Skeletal muscle tissue (tissue), 4 donors: ENCODE results near the gene PRPS1. TPM values are rescaled to one million over a fixed set of nuclear protein-coding genes. Genes with fewer than 3 reads are reported as not detected.
A peak's percentile ranks its signal among the peaks of the same experiment; 100 is the strongest.

Source experiments
- H3K27ac ChIP-seq: one replicate; pipeline ENCODE4 v1.7.0; 2013; ENCODE audit warnings: mild to moderate bottlenecking, low read depth, low read length, inconsistent platforms
- H3K27me3 ChIP-seq, 3 donors: one replicate each; pipeline ENCODE4 v1.7.0; 2013; ENCODE audit warnings: low read length in 3 of 3; ENCODE audit not compliant: control insufficient read depth in 3 of 3, insufficient read depth in 3 of 3
- H3K36me3 ChIP-seq, 3 donors: one replicate each; pipeline ENCODE4 v1.7.0; 2013; ENCODE audit warnings: low read length in 3 of 3; ENCODE audit not compliant: control insufficient read depth in 3 of 3, insufficient read depth in 3 of 3
- H3K4me1 ChIP-seq, 3 donors: one replicate each; pipeline ENCODE4 v1.7.0; 2013; ENCODE audit warnings: low read length in 3 of 3, mild to moderate bottlenecking in 3 of 3; ENCODE audit not compliant: control insufficient read depth in 3 of 3, insufficient read depth in 3 of 3
- H3K4me3 ChIP-seq, 3 donors: one replicate each; pipeline ENCODE4 v1.7.0; 2013; ENCODE audit warnings: low read length in 3 of 3
- H3K9ac ChIP-seq, 3 donors: one replicate each; pipeline ENCODE4 v1.7.0; 2013; ENCODE audit warnings: low read length in 3 of 3, mild to moderate bottlenecking in 3 of 3, moderate library complexity in 2 of 3, low read depth in 1 of 3
- H3K9me3 ChIP-seq, 3 donors: one replicate each; pipeline ENCODE4 v1.7.0; 2013; ENCODE audit warnings: low read length in 3 of 3; ENCODE audit not compliant: control insufficient read depth in 3 of 3
- total RNA-seq: library from RNA; depleted of rRNA; stranded (reverse); fragments of >200 nt; gene quantifications from one replicate; pipeline ENCODE4 v1.2.3, GENCODE V29; 2014
- donor health status: Osteomylitis.

PRPS1 gene
- 23.0 TPM for total RNA-seq

GRCh38 chrX:107627838-107628661 lies at the start of gene PRPS1:
Gene PRPS1, plus strand, starts transcription at chrX:107628510. Its CDS starts 119 bp downstream, at chrX:107628629.
- no peaks in the 10 kb centered on the region for H3K27me3 ChIP-seq
- peak within 1 kb of the TSS; percentile 79 to 83 (median 81) for H3K4me3 ChIP-seq
- H3K4me1 ChIP-seq, result peaks cover 0 to 8% (median 0%) of the 10 kb centered on the region in 3 donors
- H3K9ac ChIP-seq, result peak within 1 kb of the TSS; percentile 76 to 84 (median 80)
- no peaks in the 10 kb centered on the region for H3K9me3 ChIP-seq
- no peaks in the 10 kb centered on the region for H3K36me3 ChIP-seq
- peak within 1 kb of the TSS; percentile 78 for H3K27ac ChIP-seq

DNA sequence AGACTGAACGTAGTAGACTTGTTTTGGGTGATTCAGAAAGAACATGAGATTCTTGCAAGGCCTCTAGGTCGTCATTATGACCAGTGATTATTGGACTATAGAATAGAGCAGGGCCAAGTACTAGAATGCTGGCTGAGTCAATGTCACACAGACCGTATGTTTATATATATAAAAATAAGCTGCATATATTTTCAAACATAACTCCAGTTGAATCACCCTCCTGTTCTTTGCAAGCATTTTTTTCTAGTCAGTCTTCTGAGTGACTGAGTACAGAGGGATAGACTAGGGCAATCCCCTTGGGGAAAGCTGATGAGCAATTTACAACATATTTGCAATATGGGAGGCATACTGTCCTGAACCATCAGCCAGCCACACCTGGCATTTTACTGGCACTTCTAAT lies 48.4 kb upstream of the PRPS1 start:
- Histone ChIP-seq H3K36me3 (no peaks in the 10 kb centered on the region), H3K27ac (no peak overlapping the region), H3K4me3 (no peak overlapping the region), H3K9ac (no peak overlapping the region), H3K4me1 (no peaks in the 10 kb centered on the region), H3K27me3 (no peaks in the 10 kb centered on the region), H3K9me3 (no peaks in the 10 kb centered on the region)

DNA sequence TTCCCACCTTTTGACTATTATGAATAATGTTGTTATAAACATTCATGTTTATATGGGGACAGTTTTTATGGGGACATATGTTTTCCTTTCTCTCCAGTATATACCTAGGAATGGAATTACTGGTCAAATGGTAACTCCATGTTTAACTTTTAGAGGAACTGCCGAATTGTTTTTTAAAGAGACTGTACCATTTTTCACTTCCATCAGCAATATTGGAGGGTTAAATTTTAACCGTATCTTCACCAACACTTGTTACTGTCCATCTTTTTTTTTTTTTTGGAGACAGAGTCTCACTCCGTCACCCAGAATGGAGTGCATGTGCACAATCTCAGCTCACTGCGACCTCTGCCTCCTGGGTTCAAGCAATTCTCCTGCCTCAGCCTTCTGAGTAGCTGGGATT lies 46.4 kb upstream of the PRPS1 start:
- H3K4me3 ChIP-seq, result no peak overlapping the region
- H3K9ac ChIP-seq, result no peak overlapping the region
- H3K4me1 ChIP-seq, result no peaks in the 10 kb centered on the region
- no peak overlapping the region for H3K27ac ChIP-seq
- H3K9me3 ChIP-seq, result no peaks in the 10 kb centered on the region
- H3K27me3 ChIP-seq, result no peaks in the 10 kb centered on the region
- no peaks in the 10 kb centered on the region for H3K36me3 ChIP-seq

DNA sequence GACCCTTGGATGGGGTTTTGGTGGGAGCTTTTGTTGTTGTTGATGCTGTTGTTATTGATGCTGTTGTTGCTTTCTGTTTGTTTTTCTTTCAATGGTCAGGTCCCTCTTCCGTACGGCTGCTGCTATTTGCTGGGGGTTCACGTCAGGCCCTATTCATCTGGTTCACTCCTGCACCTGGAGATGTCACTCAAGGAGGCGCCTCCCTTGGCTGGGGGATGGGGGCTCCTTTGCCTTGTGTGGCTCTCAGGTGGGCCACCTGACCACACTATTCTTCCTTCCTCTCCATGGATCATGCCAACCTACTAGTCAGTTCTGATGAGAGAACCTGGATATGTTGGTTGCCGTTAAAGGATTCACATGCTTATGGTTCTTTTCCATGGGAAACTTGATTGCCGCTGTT lies 39.1 kb upstream of the PRPS1 start:
- no peaks in the 10 kb centered on the region for H3K9me3 ChIP-seq
- no peaks in the 10 kb centered on the region for H3K36me3 ChIP-seq
- H3K27me3 ChIP-seq, result no peaks in the 10 kb centered on the region
- no peak overlapping the region for H3K9ac ChIP-seq
- no peaks in the 10 kb centered on the region for H3K4me1 ChIP-seq
- H3K27ac ChIP-seq, result no peak overlapping the region
- H3K4me3 ChIP-seq, result no peak overlapping the region

DNA sequence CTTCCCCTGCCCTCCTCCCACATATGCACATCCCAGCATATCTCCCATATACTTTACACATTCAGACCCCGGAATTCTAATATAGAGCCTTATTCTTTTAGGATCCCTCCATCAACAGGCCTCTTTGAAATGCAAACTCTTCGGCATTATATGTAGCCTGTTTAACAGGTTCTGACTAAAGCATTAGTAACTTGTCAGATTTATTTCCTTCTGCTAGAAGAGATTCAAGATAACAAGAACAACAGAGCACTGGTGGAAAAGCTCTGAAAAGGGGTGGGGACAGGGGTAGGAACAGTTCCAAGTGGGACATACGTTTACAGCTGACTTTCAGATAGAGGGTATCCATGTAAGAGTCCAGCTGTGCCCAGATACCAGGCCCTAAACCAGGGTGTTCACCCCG lies 31.7 kb upstream of the PRPS1 start:
- Histone ChIP-seq H3K36me3 (no peaks in the 10 kb centered on the region), H3K4me1 (no peaks in the 10 kb centered on the region), H3K9me3 (no peaks in the 10 kb centered on the region), H3K27me3 (no peaks in the 10 kb centered on the region), H3K27ac (no peak overlapping the region), H3K4me3 (no peak overlapping the region), H3K9ac (no peak overlapping the region)

- Histone ChIP-seq H3K4me1 (no peaks in the 10 kb centered on the region), H3K36me3 (no peaks in the 10 kb centered on the region), H3K4me3 (no peak overlapping the region), H3K27ac (no peak overlapping the region), H3K27me3 (no peaks in the 10 kb centered on the region), H3K9me3 (no peaks in the 10 kb centered on the region), H3K9ac (no peak overlapping the region)
These were observed 31.0 kb upstream of the PRPS1 start for GRCh38 chrX:107597264-107597663.

- no peaks in the 10 kb centered on the region for H3K4me1 ChIP-seq
- H3K9me3 ChIP-seq, result no peaks in the 10 kb centered on the region
- H3K36me3 ChIP-seq, result no peaks in the 10 kb centered on the region
- H3K4me3 ChIP-seq, result no peak overlapping the region
- no peaks in the 10 kb centered on the region for H3K27me3 ChIP-seq
- H3K27ac ChIP-seq, result no peak overlapping the region
- H3K9ac ChIP-seq, result no peak overlapping the region
These were observed 30.5 kb upstream of the PRPS1 start for GRCh38 chrX:107597791-107598190.

GRCh38 chrX:107599450-107599861 lies 28.9 kb upstream of the PRPS1 start:
- no peaks in the 10 kb centered on the region for H3K36me3 ChIP-seq
- no peak overlapping the region for H3K9ac ChIP-seq
- H3K4me3 ChIP-seq, result no peak overlapping the region
- H3K9me3 ChIP-seq, result no peaks in the 10 kb centered on the region
- H3K4me1 ChIP-seq, result no peaks in the 10 kb centered on the region
- no peaks in the 10 kb centered on the region for H3K27me3 ChIP-seq
- no peak overlapping the region for H3K27ac ChIP-seq

DNA sequence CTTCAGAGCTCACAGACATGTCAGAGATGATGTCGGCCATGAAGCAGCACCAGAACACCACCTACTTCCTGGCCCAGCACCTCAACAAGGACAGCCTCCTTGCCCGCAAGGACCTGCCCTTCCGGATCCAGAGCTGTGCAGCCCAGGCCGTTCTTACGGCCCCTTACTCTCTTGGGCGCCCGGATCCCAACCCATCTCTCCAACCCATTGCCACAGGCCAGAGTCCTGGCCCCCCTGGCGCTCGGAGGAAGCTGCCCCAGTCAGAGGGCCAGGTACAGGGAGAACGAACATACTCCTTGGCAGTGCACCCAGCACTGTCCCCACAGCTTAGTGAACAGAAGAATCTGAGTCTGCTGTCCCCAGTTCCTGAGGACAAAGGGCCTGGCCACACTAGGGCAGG lies 27.9 kb upstream of the PRPS1 start:
- H3K9ac ChIP-seq, result no peak overlapping the region
- no peaks in the 10 kb centered on the region for H3K9me3 ChIP-seq
- H3K27me3 ChIP-seq, result no peaks in the 10 kb centered on the region
- no peak overlapping the region for H3K4me3 ChIP-seq
- no peaks in the 10 kb centered on the region for H3K36me3 ChIP-seq
- H3K4me1 ChIP-seq, result no peaks in the 10 kb centered on the region
- H3K27ac ChIP-seq, result no peak overlapping the region

DNA sequence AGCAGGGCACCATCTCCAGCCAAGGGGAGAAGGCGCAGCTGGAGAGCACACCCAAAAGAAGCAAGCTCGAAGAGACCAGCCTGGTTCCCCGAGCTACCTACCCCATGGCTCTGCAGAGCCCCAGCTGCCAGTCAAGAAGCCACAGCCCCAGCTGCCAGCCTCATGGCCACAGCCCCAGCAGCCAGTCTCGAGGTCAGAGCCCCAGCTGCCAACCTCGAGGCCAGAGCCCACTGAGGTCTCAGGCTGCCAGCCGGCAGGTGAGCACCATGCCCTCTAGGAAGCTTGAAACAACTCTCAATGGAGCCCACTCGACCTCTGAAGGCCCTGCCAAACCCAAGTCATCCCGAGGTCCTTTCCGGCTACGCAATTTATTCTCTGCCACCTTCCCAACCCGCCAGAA lies 27.0 kb upstream of the PRPS1 start:
- H3K27me3 ChIP-seq, result no peaks in the 10 kb centered on the region
- H3K27ac ChIP-seq, result no peak overlapping the region
- no peak overlapping the region for H3K9ac ChIP-seq
- H3K4me1 ChIP-seq, result no peaks in the 10 kb centered on the region
- H3K4me3 ChIP-seq, result no peak overlapping the region
- no peaks in the 10 kb centered on the region for H3K36me3 ChIP-seq
- H3K9me3 ChIP-seq, result no peaks in the 10 kb centered on the region
